ENCODE results near the gene NDUFS6.

DNA sequence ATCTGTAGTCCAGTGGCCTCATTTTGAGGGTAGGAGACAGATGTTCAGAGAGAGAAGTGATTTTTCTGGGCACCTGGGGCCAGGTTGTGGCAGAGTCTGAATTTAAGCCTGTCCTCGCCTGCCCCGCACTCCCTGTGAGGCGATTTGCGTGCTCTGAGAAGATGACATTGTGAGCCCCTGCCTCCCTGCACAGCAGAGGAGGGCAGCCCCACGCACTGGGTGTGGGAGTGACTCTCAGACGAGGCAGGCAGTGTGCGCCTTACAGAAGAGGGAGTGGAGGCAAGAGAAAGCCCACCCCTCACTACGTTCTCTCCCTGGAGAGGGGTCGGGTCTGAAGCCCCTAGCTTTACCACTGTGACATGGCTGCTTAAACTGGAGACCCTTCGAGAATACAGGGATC lies 45.8 kb downstream of the NDUFS6 start:
- no peak for TF ChIP-seq CTCF (IDR thresholded peaks at IDR 0.05)
- TF ChIP-seq, protein P1, sequence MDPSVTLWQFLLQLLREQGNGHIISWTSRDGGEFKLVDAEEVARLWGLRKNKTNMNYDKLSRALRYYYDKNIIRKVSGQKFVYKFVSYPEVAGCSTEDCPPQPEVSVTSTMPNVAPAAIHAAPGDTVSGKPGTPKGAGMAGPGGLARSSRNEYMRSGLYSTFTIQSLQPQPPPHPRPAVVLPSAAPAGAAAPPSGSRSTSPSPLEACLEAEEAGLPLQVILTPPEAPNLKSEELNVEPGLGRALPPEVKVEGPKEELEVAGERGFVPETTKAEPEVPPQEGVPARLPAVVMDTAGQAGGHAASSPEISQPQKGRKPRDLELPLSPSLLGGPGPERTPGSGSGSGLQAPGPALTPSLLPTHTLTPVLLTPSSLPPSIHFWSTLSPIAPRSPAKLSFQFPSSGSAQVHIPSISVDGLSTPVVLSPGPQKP (IDR thresholded peaks at IDR 0.05; ENCODE audit: low read depth, low read length), result no peak
- no peak for TF ChIP-seq SMC3 (IDR thresholded peaks at IDR 0.05)
- no peak for TF ChIP-seq RARB (CRISPR knock-in tag; IDR thresholded peaks at IDR 0.05)
- no peak for TF ChIP-seq POLR2A (IDR thresholded peaks at IDR 0.05; ENCODE audit: low read length)
- no peak for TF ChIP-seq CHD2 (IDR thresholded peaks at IDR 0.05; ENCODE audit: low read length, partially characterized antibody)
- TF ChIP-seq HOXB13 (CRISPR knock-in tag; IDR thresholded peaks at IDR 0.05; ENCODE audit: low read depth), result no peak
- no peak for TF ChIP-seq CEBPB (IDR thresholded peaks at IDR 0.05)
- TF ChIP-seq JUN (IDR thresholded peaks at IDR 0.05), result no peak

All from A549 (cell line).